Activated CD8-positive, alpha-beta T cell treated with anti-CD3 and anti-CD28 coated beads, Interleukin-2, amount 10 ng/mL, durations not matched to agents 7 days and 5 days (primary cell): ENCODE data around the gene ARHGAP26. TPM values are rescaled to one million over a fixed set of nuclear protein-coding genes. Genes with fewer than 3 reads are reported as not detected.

Experiments
- ATAC-seq: fragments of 150-1000 bp; cut with Tn5 transposase; one replicate; pipeline ENCODE4 v1.10.0; 2021; ENCODE audit warnings: moderate library complexity
- CTCF ChIA-PET: fragments of 350-600 bp; sonication (Branson Sonifier 250); formaldehyde crosslinking; loops from one replicate; lab custom pipeline; 2021; ENCODE audit warnings: antibody characterized with exemption; lab: Charles Lee
- POLR2A ChIA-PET: fragments of 350-600 bp; sonication (Branson Sonifier 250); formaldehyde crosslinking; loops from one replicate; lab custom pipeline; 2021; ENCODE audit warnings: antibody characterized with exemption; lab: Charles Lee
- DNase-seq: peaks from one replicate; pipeline ENCODE4 v3.0.0-alpha.2; 2020
- H3K27ac Mint-ChIP-seq: one replicate; pipeline ENCODE4 v1.8.0; 2021; ENCODE audit warnings: mild to moderate bottlenecking, mixed read lengths
- H3K27me3 Mint-ChIP-seq: one replicate; pipeline ENCODE4 v1.8.0; 2021; ENCODE audit warnings: low read depth, mixed read lengths
- H3K36me3 Mint-ChIP-seq: one replicate; pipeline ENCODE4 v1.8.0; 2021; ENCODE audit warnings: low read depth, mixed read lengths
- H3K4me1 Mint-ChIP-seq: one replicate; pipeline ENCODE4 v1.8.0; 2021; ENCODE audit warnings: low read depth, mixed read lengths
- H3K4me3 Mint-ChIP-seq: one replicate; pipeline ENCODE4 v1.8.0; 2021; ENCODE audit warnings: mild to moderate bottlenecking, mixed read lengths
- H3K9me3 Mint-ChIP-seq: one replicate; pipeline ENCODE4 v1.8.0; 2022; ENCODE audit warnings: mixed read lengths; ENCODE audit not compliant: insufficient read depth
- total RNA-seq, 2 experiments: library from RNA; stranded (reverse); gene quantifications; one replicate each; pipeline ENCODE4 v1.2.3, GENCODE V29; 2021

The ARHGAP26 gene
- total RNA-seq, 2 experiments from 2014 or later, result 25.4 to 30.3 TPM

GRCh38 chr5:143216211-143216610, 446.0 kb downstream of the ARHGAP26 start:
- DNase-seq (no peak), ATAC-seq (no peak)
- no peaks in the 10 kb centered on the region for H3K27me3 Mint-ChIP-seq
- no peak overlapping the region for H3K4me3 Mint-ChIP-seq
- peaks cover 10% of the 10 kb centered on the region for H3K36me3 Mint-ChIP-seq
- peaks cover 9% of the 10 kb centered on the region for H3K4me1 Mint-ChIP-seq
- ChIA-PET CTCF (interaction anchor here (1.0 kb wide), 1 partner anchor 163 kb away, joined by 4 read pairs; no protein-coding TSS in a partner anchor), POLR2A (no interaction called here)
- no peak overlapping the region for H3K27ac Mint-ChIP-seq
- H3K9me3 Mint-ChIP-seq, result no peaks in the 10 kb centered on the region

- peaks cover 17% of the 10 kb centered on the region for H3K4me1 Mint-ChIP-seq
- peaks cover 10% of the 10 kb centered on the region for H3K36me3 Mint-ChIP-seq
- DNase-seq (no peak), ATAC-seq (no peak)
- CTCF ChIA-PET, result interaction anchor here (3.2 kb wide), 1 partner anchor 12 kb away, joined by 19 read pairs; no protein-coding TSS in a partner anchor
- no peak overlapping the region for H3K27ac Mint-ChIP-seq
- no peaks in the 10 kb centered on the region for H3K27me3 Mint-ChIP-seq
- POLR2A ChIA-PET, result no interaction called here
- no peak overlapping the region for H3K4me3 Mint-ChIP-seq
- H3K9me3 Mint-ChIP-seq, result no peaks in the 10 kb centered on the region
These were observed 447.1 kb downstream of the ARHGAP26 start for GRCh38 chr5:143217065-143217803.

GRCh38 chr5:143217804-143218160, 447.6 kb downstream of the ARHGAP26 start:
- H3K9me3 Mint-ChIP-seq, result no peaks in the 10 kb centered on the region
- ATAC-seq, result no peak
- H3K27ac Mint-ChIP-seq, result no peak overlapping the region
- H3K36me3 Mint-ChIP-seq, result peaks cover 10% of the 10 kb centered on the region
- CTCF ChIA-PET, result interaction anchor here (1.6 to 3.2 kb wide), 2 partner anchors 11 to 134 kb away, joined by 3 to 19 read pairs; no protein-coding TSS in a partner anchor
- H3K27me3 Mint-ChIP-seq, result no peaks in the 10 kb centered on the region
- DNase-seq, result no peak
- POLR2A ChIA-PET, result no interaction called here
- peaks cover 23% of the 10 kb centered on the region for H3K4me1 Mint-ChIP-seq
- H3K4me3 Mint-ChIP-seq, result no peak overlapping the region

- Mint-ChIP-seq H3K4me1 (peaks cover 31% of the 10 kb centered on the region), H3K4me3 (no peak overlapping the region), H3K27me3 (no peaks in the 10 kb centered on the region), H3K9me3 (no peaks in the 10 kb centered on the region), H3K27ac (no peak overlapping the region), H3K36me3 (peaks cover 13% of the 10 kb centered on the region)
- POLR2A ChIA-PET, result interaction anchor here (1.2 to 1.9 kb wide), 2 partner anchors 10 to 185 kb away, joined by 3 to 8 read pairs; partner anchors contain the start of gene NR3C1
- DNase-seq (no peak), ATAC-seq (no peak)
- CTCF ChIA-PET, result interaction anchor here (1.6 to 3.2 kb wide), 3 partner anchors 10 to 216 kb away, joined by 3 to 19 read pairs (median 8); no protein-coding TSS in a partner anchor
These were observed 448.5 kb downstream of the ARHGAP26 start for GRCh38 chr5:143218517-143219170.

GRCh38 chr5:143219696-143220095, 449.5 kb downstream of the ARHGAP26 start:
- Mint-ChIP-seq H3K4me1 (peaks cover 33% of the 10 kb centered on the region), H3K4me3 (no peak overlapping the region), H3K36me3 (peaks cover 18% of the 10 kb centered on the region), H3K9me3 (no peaks in the 10 kb centered on the region), H3K27ac (no peak overlapping the region), H3K27me3 (no peaks in the 10 kb centered on the region)
- ChIA-PET CTCF (interaction anchor here (0.9 to 3.2 kb wide), 6 partner anchors 9 to 217 kb away, joined by 3 to 19 read pairs (median 4); no protein-coding TSS in a partner anchor), POLR2A (interaction anchor here (1.2 to 1.9 kb wide), 2 partner anchors 11 to 184 kb away, joined by 3 to 8 read pairs; partner anchors contain the start of gene NR3C1)
- ATAC-seq (no peak), DNase-seq (no peak)

GRCh38 chr5:143220748-143221251, 450.6 kb downstream of the ARHGAP26 start:
- Mint-ChIP-seq H3K4me3 (no peak overlapping the region), H3K4me1 (peaks cover 33% of the 10 kb centered on the region), H3K27me3 (no peaks in the 10 kb centered on the region), H3K27ac (peak overlapping the region; percentile 23), H3K36me3 (peaks cover 17% of the 10 kb centered on the region), H3K9me3 (no peaks in the 10 kb centered on the region)
- ATAC-seq (no peak), DNase-seq (no peak)
- CTCF ChIA-PET, result interaction anchor here (1.4 to 2.4 kb wide), 2 partner anchors 212 to 218 kb away, joined by 4 to 8 read pairs; no protein-coding TSS in a partner anchor
- POLR2A ChIA-PET, result interaction anchor here (1.9 kb wide), 1 partner anchor 183 kb away, joined by 8 read pairs; the partner anchor contains the start of gene NR3C1

- H3K4me1 Mint-ChIP-seq, result peaks cover 29% of the 10 kb centered on the region
- CTCF ChIA-PET, result interaction anchor here (0.8 to 1.5 kb wide), 5 partner anchors 8 to 334 kb away, joined by 3 to 6 read pairs (median 3); partner anchors contain the start of gene NR3C1
- POLR2A ChIA-PET, result interaction anchor here (0.8 to 1.1 kb wide), 3 partner anchors 8 to 64 kb away, joined by 3 to 5 read pairs (median 5); no protein-coding TSS in a partner anchor
These were observed 452.4 kb downstream of the ARHGAP26 start for GRCh38 chr5:143222287-143223231.

GRCh38 chr5:143224672-143225071, 454.5 kb downstream of the ARHGAP26 start:
- CTCF ChIA-PET, result interaction anchor here (1.1 kb wide), 1 partner anchor 12 kb away, joined by 4 read pairs; no protein-coding TSS in a partner anchor
- POLR2A ChIA-PET, result no interaction called here
- ATAC-seq (no peak), DNase-seq (no peak)
- H3K36me3 Mint-ChIP-seq, result peaks cover 13% of the 10 kb centered on the region
- peaks cover 40% of the 10 kb centered on the region for H3K4me1 Mint-ChIP-seq
- H3K4me3 Mint-ChIP-seq, result no peak overlapping the region
- no peak overlapping the region for H3K27ac Mint-ChIP-seq
- no peaks in the 10 kb centered on the region for H3K27me3 Mint-ChIP-seq
- H3K9me3 Mint-ChIP-seq, result no peaks in the 10 kb centered on the region

More at GRCh38 chr5:143222287-143223231, 452.4 kb downstream of the ARHGAP26 start:
- peaks cover 13% of the 10 kb centered on the region for H3K36me3 Mint-ChIP-seq
- H3K27me3 Mint-ChIP-seq, result no peaks in the 10 kb centered on the region
- peak; percentile 81 for ATAC-seq
- no peaks in the 10 kb centered on the region for H3K9me3 Mint-ChIP-seq
- peak; percentile 60 for DNase-seq
- peak overlapping the region; percentile 1 for H3K4me3 Mint-ChIP-seq
- peak overlapping the region; percentile 66 for H3K27ac Mint-ChIP-seq

GRCh38 chr5:143225511-143225910, 455.3 kb downstream of the ARHGAP26 start:
- Mint-ChIP-seq H3K9me3 (no peaks in the 10 kb centered on the region), H3K36me3 (peaks cover 13% of the 10 kb centered on the region), H3K4me1 (peaks cover 48% of the 10 kb centered on the region), H3K4me3 (no peak overlapping the region), H3K27ac (no peak overlapping the region), H3K27me3 (no peaks in the 10 kb centered on the region)
- DNase-seq, result no peak
- no peak for ATAC-seq
- POLR2A ChIA-PET, result no interaction called here
- CTCF ChIA-PET, result no interaction called here

GRCh38 chr5:143226361-143226760, 456.2 kb downstream of the ARHGAP26 start:
- CTCF ChIA-PET, result interaction anchor here (1.2 kb wide), 1 partner anchor 20 kb away, joined by 3 read pairs; no protein-coding TSS in a partner anchor
- DNase-seq (no peak), ATAC-seq (no peak)
- POLR2A ChIA-PET, result no interaction called here
- H3K36me3 Mint-ChIP-seq, result peaks cover 13% of the 10 kb centered on the region
- no peaks in the 10 kb centered on the region for H3K9me3 Mint-ChIP-seq
- H3K4me3 Mint-ChIP-seq, result no peak overlapping the region
- no peaks in the 10 kb centered on the region for H3K27me3 Mint-ChIP-seq
- H3K4me1 Mint-ChIP-seq, result peaks cover 51% of the 10 kb centered on the region
- H3K27ac Mint-ChIP-seq, result no peak overlapping the region
